Stimulated activated CD8-positive, alpha-beta memory T cell treated with anti-CD3 and anti-CD28 coated beads, Interleukin-4, amount 100 ng/mL, for 1 hour (primary cell): ENCODE results near the gene FRAS1.

Experiments
- DNase-seq, 2 donors: peaks; one replicate each; pipeline ENCODE4 v3.0.0-alpha.2; 2020; ENCODE audit warnings: low read depth in 2 of 2, low spot score in 1 of 2

The FRAS1 gene

DNA sequence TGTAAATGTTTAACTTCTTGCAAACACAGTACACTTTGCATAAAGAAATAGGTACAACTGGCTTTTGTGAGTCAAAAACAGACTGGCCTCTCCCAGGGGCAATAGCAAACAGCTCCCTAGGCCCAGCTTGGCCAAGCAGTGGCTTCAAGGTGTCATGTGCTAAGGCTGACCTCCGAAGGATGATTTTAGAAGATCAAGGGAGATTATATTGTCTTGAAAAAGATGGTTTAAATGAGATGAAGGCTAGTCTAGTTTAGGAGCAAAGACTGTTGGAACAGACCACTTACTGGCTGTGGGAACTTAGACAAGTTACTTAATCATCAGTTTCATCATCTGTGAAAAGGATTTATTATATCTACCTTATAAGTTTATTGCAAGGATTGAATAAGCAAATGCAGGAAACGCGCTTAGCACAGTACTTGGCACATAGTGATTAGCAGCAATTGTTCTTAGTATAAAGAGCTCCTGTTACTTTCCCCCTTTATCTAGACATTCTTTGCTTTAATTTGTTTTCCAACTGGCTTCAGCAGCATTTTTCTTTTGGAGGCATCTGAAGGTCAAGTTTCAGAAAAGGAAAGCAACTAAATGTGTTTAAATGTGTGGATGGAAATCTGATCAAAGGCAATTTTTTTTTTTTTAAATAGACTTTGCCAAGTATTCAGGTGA lies 511.6 kb downstream of the FRAS1 start:
- DNase-seq: no peak

DNA sequence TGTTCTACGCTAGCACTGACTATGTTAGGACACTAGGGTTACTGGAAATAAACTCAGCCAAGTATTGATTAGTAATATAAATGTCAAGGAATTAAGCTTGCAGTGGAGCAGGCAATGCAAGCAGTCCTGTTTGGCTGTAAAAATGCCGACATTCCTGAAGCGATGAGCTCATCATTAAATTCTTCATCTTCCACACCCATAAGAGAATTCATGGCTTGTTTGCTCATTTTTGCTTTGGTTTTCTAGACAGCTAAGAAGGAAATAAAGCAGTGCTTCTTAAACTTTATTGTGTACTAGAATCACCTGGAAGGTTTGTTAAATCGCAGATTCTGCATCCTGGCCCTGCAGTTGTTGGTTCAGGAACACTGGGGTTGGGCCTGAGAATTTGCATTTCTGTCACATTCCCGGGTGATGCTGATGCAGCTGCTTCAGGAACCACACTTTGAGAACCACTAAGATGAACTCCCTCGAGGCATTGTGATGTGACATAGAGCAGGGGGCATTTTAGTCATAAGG lies 512.2 kb downstream of the FRAS1 start:
- no peak for DNase-seq

DNA sequence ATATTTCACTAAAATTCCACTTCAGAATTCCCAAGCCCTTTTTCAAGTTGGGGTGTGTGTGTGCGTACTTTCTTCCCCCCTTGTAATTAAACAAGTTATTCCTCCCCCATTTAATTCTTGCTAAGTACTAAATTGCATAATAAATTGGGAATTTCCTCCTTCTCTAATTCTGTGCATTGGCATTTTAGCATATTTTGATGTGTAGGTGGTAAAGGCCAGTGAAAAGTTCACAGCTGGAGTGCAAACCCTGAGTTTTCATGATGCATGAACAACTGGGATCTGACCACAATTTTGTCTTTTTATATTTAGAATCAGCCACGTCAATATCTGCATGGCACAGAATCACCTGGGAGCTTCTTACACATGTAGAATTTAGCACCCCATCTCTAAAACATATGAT lies 513.0 kb downstream of the FRAS1 start:
- DNase-seq: no peak

DNA sequence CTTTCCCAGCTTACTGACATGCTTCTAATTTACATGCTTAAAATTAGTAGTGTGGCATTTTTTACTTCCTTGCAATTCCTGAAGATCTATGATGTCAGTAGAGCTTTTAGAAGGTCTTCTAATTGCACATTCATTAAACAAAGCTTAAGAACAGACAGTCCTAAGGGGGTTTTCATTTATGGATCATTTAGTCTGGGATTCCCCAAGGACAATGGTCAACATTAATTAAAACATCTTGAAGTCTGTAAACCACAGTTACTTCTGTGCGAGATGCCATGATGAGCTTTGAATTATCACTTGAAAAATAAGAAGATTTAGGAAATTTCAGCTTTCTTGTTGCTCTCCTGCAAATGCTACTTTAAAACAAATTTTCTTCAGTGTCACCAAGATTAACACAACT lies 514.7 kb downstream of the FRAS1 start:
- DNase-seq: no peak

DNA sequence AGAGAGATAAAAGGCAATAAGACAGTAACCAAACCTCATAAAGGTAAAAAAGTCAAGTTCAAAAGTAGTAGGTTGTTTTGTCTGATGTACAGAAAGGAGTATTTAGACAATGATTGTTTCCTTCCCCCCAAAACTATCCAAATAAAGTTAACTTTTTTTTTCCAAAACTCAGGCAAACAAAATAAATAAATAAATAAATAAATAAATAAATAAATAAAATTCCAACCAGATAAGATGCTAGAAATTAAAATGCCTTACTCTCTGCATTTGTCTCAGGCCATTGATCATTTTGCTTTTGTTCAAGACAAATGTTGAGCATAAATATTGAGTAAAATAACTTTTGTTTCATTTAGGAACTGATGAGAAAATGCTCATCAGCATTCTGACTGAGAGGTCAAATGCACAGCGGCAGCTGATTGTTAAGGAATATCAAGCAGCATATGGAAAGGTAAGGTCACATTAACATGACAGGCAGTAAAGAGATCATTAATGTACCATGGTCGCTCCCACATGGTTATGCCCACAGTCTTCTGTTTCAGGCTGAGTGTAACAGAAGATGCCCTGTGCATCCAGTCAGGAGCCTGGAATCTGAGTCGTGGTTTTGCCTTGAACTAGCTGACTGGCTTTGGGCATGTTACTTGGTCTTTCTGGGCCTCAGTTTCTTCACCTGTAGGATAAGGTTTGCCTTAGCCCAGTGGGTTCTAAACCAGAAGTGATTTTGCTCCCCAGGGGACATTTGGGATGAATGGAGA lies 521.7 kb downstream of the FRAS1 start:
- DNase-seq: no peak

DNA sequence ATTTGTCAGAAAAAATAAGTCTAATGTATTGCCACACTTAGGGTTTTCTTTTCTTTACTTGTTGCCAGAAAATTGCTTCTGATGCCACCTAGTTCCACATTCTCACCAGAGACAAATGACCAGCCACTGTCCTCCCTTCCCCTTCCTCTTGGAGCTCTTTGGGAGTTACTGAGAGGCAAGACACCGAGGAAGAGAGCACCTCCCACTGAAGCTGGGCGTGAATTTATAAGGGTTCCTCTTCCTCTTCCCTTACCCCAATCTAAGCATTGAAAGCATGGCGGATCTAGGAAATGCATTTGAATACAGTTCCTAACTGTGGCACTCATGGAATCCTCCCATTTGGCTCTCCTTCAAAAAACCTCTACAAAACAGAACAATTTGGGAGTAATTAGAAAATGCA lies 524.5 kb downstream of the FRAS1 start:
- DNase-seq: no peak

DNA sequence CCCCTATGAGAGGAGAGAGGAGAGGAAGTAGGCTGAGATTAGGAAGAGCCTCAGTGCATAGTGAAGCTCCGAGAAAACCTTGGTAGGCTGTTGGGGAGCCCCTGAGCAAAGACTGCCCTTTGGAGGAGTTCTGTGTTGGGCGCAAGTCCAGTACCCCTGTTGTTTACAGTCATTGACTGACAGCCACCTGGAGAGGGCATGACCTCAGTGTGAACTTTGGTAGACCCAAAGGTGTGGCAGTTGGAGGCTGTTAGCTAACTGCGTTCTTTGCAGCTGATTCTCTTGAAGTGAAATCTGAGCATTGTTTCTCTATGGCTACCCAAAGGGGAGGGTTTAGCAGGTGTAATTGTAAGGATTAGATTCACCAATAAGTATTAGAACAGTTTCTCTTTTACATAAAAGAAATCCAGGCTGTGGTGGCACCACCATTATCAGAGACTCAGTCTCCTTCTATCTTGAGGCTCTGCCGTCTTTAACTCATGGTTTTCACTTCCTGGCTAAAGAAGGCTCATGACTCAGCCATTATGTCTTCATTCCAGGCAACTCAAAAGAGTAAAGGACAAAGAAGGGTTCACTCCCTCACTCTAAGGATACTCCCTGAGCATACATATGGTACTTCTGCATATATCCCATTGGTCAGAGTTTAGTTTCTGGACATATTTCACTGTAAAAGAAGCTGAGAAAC lies 527.9 kb downstream of the FRAS1 start:
- no peak for DNase-seq

DNA sequence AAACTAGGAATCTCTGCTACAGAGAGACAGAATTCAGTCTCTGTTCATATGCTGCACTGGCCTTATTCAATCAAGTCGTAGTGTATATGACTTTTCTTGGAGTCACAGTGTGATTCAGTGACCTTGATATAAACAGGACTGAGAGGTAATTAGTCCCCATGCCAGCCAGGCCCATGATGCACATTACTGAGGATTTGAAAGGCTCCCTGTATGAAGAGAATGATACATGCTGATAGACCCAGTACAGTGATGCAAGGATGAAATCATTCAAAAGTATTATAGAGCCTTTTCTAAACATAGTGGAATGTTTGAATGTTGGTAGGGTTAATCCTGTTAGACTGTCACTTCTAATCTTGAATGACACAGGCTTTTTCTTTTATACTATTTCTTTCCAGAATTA lies 528.5 kb downstream of the FRAS1 start:
- no peak for DNase-seq

DNA sequence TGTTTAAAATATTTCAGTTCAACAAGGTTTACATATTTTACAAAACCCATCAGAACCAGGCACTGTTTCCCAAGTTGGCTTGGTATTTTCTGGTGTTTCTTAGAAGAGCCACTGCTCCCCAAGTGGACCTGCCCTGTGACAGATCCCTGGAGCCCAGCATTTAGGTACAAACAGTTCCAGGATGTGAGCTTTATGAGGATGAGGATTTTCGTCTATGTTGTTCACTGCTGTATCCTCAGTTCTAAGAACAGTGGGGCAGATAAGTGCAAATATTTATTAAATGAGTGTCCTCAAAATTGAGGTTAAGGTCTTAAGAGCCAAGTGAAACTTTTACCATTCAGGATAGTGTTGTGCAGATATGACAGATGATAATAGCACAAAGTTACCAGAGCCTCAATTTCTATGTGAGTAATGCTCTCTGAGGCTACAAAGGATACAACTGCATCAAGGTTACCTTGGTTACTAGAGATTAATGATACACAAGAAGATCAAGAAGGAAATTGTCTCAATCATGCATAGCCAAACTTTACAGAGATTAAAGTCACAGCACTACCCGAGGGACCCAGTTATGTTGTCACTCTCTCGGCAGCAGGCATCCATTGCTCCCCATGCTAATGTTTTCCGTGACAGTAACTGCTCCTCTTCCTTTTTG lies 531.9 kb downstream of the FRAS1 start:
- no peak for DNase-seq

DNA sequence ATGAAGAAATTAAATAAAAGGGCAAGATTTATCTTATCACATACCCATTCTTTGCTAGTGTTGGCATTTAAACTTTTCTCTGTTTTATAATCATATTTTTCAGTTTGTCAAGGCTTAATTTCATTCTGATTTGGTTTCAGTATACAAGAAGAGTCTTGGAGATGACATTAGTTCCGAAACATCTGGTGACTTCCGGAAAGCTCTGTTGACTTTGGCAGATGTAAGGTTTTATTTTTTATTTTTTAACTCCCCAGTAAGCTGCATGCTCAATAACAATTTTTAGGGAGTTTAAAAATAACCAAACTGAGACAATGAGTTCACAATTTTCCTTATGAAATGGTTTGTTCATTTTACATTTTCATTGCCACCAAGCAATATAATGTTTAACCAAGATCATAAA lies 534.3 kb downstream of the FRAS1 start:
- DNase-seq: no peak

DNA sequence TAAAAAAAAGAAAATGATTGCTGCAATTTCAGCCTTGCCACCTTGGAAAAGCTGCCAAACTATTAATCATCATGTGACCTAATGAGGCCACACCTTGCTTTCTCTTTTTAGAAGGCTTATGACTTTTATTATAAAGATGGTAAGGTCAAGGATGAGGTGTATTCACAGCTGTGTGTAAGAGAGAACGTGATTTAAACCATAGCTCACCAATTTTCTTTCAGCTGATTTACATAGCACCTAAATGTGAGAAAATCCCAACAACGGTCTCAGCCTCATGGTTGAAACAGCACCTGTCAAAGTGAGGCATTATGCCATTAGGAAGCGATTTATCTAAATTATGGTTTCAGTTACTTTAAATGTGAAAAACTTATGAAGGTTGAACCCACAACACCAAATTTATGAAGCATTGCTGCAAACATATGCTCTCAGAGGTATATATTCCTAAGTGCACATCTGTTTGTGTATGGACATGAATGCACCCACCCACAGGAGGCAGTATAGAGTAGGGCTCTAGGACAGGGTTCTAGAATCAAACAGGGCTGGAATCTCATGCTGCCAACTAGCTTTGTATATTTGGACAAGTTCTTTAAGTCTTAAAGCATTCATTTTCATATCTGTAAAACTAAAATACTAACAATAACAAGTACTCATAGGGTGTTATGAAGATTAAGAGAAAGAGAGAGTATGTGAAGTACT lies 535.1 kb downstream of the FRAS1 start:
- no peak for DNase-seq
